Glomerular visceral epithelial cell (primary cell): ENCODE measurements around the gene MOB3B.
"Not testable (repeated sequence)": the region's sequence is repeated elsewhere in the genome, so short reads cannot be mapped to it uniquely, and the experiment has no call there.

Source experiments
- DNase-seq: peaks from one replicate; pipeline ENCODE4 v3.0.0-alpha.2; 2016; ENCODE audit errors: extremely low spot score

MOB3B gene

GRCh38 chr9:27518809-27519208 is 10.8 kb downstream of the MOB3B start:
- no peak for DNase-seq

GRCh38 chr9:27518006-27518405 is 11.6 kb downstream of the MOB3B start:
- DNase-seq = no peak

GRCh38 chr9:27514551-27514950 is 15.1 kb downstream of the MOB3B start:
- DNase-seq = no peak

GRCh38 chr9:27511771-27512170 is 17.8 kb downstream of the MOB3B start:
- DNase-seq = no peak

GRCh38 chr9:27510780-27511179 is 18.8 kb downstream of the MOB3B start:
- no peak for DNase-seq

- DNase-seq = no peak
Measured at GRCh38 chr9:27506981-27507380, 22.6 kb downstream of the MOB3B start.

GRCh38 chr9:27505744-27506161 is 23.9 kb downstream of the MOB3B start:
- no peak for DNase-seq

GRCh38 chr9:27504259-27504658 is 25.4 kb downstream of the MOB3B start:
- DNase-seq = no peak

- DNase-seq = no peak
Measured at GRCh38 chr9:27503623-27504022, 26.0 kb downstream of the MOB3B start.

- DNase-seq = not testable (repeated sequence)
Measured at GRCh38 chr9:27500902-27501301, 28.7 kb downstream of the MOB3B start.

GRCh38 chr9:27499451-27499850 is 30.2 kb downstream of the MOB3B start:
- DNase-seq = peak; percentile 13

GRCh38 chr9:27497883-27498417 is 31.7 kb downstream of the MOB3B start:
- no peak for DNase-seq

- no peak for DNase-seq
Measured at GRCh38 chr9:27496135-27496504, 33.5 kb downstream of the MOB3B start.

GRCh38 chr9:27495480-27496134 is 34.0 kb downstream of the MOB3B start:
- no peak for DNase-seq

GRCh38 chr9:27491154-27491553 is 38.5 kb downstream of the MOB3B start:
- no peak for DNase-seq

GRCh38 chr9:27489087-27489876 is 40.3 kb downstream of the MOB3B start:
- DNase-seq = no peak

GRCh38 chr9:27487927-27488326 is 41.7 kb downstream of the MOB3B start:
- DNase-seq = no peak

GRCh38 chr9:27487128-27487640 is 42.4 kb downstream of the MOB3B start:
- DNase-seq = no peak

GRCh38 chr9:27485158-27485557 is 44.5 kb downstream of the MOB3B start:
- no peak for DNase-seq

- no peak for DNase-seq
Measured at GRCh38 chr9:27483576-27483975, 46.0 kb downstream of the MOB3B start.

GRCh38 chr9:27482709-27483108 is 46.9 kb downstream of the MOB3B start:
- no peak for DNase-seq

GRCh38 chr9:27478322-27478721 is 51.3 kb downstream of the MOB3B start:
- no peak for DNase-seq
